Umbilical cord (tissue), 2 donors: ENCODE results near the gene CEP72. TPM values are rescaled to one million over a fixed set of nuclear protein-coding genes. Genes with fewer than 3 reads are reported as not detected.

Experiments
- DNase-seq: peaks from one replicate; pipeline ENCODE4 v3.0.0-alpha.2; 2015; ENCODE audit warnings: low spot score
- total RNA-seq: library from RNA; depleted of rRNA; stranded (reverse); fragments of >200 nt; gene quantifications from one replicate; pipeline ENCODE4 v1.2.3, GENCODE V29; 2014; ENCODE audit warnings: low replicate concordance; ENCODE audit not compliant: insufficient read depth

Gene CEP72
- total RNA-seq, 1 donor from 2014 or later: 0.72 TPM

GRCh38 chr5:654071-654778 lies 42.1 kb downstream of the CEP72 start:
- DNase-seq: no peak

DNA sequence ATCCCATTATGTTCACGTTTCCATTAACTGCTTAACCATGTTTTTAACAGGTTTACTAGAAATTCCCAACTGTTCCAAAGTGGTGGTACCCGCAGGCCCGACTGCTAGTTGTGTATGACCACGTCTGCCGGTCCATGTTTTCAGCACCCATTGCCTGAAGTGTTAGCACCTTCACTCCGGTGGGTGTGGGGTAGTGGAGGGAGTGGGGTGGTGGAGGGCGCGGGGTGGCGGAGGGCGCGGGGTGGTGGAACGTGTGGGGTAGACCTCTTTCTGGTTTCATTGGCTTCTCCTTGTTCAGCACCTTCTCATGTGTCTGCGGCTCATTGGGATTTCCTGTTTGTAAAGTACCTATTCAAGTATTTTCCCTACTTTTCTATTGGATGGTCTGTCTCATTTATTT lies 43.3 kb downstream of the CEP72 start:
- DNase-seq: no peak

GRCh38 chr5:657570-657969 lies 45.4 kb downstream of the CEP72 start:
- DNase-seq: no peak

DNA sequence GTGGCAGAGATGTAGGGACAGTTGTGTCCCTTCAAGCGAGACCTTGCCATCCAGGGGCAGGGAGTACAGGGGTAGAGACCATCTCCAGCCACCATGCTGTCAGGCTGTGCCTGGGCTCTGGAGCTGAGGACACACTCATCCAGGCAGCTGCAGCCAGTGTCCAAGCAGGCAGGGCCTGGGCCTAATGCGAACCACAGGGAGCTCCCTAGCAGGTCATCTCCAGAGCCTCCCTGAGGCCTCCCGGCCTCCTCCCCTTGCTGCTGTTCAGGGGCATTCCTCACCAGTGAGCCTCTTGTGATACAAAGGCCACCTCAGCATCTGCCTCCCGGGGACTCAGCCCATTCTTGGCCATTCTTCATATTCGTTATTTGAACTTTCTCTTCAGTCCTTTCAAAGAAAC lies 46.0 kb downstream of the CEP72 start:
- no peak for DNase-seq

GRCh38 chr5:659496-660263 lies 47.5 kb downstream of the CEP72 start:
- DNase-seq: no peak

GRCh38 chr5:660491-661030 lies 48.4 kb downstream of the CEP72 start:
- DNase-seq: no peak

GRCh38 chr5:661891-662750 lies 50.0 kb downstream of the CEP72 start:
- no peak for DNase-seq

DNA sequence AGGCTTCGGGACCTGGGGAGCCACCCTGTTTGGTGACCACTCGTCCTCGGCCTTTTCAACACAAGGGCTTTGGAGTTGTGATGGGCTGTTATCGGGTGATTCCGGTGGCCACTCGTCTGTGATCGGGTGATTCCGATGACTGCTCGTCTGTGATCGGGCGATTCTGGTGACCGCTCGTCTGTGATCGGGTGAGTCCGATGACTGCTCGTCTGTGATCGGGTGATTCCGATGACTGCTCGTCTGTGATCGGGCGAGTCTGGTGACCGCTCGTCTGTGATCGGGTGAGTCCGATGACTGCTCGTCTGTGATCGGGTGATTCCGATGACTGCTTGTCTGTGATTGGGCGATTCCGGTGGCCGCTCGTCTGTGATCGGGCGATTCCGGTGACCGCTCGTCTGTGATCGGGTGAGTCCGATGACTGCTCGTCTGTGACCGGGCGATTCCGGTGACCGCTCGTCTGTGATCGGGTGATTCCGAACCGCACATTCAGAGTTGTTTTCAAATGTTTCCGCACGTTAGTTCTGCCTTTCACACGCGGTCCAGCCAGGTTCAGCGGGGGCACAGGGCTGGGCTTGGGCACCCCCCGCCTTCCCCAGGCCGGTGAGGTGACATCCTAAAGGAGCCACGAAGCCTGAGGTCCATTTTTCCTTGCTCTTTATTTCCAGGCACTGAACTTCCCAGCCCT lies 50.8 kb downstream of the CEP72 start:
- no peak for DNase-seq

- DNase-seq: no peak
Observed at GRCh38 chr5:663436-664342, 51.5 kb downstream of the CEP72 start.

GRCh38 chr5:664343-664993 lies 52.3 kb downstream of the CEP72 start:
- no peak for DNase-seq

DNA sequence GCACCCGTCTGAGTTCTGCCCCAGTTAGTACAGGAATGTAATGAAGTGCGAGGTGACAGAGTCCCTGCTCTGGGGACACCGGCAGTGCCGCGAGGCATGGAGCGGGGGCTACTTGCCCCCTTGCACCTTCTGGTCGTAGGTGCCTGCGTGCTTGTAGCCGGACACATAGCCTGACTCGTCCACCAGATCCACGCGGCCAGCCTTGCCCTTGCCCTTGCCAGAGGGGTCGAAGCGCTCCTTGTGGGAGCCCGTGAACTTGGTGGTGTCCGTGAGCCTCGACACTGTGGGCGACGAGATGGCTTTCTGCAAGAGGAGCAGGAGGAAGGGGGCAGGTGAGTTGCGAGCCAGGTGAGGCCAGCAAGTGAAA lies 52.8 kb downstream of the CEP72 start:
- DNase-seq: no peak

GRCh38 chr5:665541-665955 lies 53.4 kb downstream of the CEP72 start:
- DNase-seq: no peak

DNA sequence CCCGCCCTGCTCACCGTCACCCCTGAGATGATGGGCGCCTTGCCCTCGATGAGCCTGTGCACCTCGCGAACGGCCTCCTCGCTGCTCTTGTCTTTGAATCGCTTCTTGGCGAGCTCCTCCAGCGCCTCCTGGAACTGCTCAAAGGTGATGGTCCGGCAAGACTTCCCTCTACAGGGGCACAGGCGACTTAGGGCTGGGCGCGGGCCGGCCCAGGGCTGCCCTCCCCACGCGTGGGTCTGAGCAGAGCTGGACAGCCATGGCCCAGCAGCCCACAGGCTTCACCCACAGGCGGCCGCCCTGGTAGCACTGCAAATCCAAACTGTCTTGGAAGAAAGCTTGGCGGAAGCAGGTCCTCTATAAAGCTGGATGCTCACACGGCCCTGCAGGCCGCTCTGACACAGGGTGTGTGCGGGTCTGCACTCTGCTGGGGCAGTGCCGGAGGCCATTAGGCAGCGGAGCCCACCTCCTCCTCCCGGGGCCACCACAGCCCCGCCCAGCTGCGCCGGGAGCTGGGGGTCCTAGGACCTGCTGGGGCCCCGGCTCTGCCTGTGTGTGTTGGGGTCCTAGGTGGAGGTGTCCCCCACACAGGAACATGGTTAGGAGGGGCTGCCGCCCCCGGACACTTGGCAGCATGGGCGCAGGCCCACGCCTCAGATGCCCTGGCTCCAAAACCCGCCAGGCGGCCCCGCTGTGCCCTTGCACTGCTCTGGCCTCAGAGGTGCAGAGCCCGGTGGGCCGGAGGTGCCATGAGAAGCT lies 54.0 kb downstream of the CEP72 start:
- DNase-seq: no peak

DNA sequence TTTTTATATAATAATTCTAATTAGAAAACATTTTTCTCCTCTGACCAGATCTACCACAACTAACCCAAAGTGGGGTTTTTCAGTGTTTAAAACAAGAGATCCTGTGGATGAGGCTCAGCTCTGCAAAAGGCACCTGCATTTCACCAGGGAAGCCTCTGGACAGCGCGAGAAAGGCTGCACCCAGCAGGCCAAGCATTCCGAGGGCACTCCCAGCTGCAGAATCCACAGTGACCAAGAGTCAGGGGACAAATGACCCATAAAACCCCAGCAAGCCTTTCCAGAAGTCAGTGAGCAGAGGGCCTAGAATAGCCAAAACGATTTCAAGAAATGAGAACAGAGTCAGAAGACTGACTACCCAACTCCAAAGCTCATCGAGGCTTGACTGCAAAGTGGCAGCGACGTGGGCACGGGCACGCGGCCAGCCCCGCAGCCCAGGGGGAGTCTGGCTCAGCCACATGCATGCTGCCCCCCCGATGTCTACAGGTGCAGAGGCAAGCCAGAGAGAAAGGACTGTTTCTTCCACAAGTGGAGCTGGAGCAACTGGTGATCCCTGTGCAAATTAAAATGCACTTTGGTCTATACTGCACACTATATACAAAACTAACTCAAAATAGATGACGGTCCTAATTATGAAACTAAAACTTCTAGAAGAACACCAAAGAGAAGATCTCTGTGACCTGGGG lies 54.8 kb downstream of the CEP72 start:
- no peak for DNase-seq

- DNase-seq: no peak
Observed at GRCh38 chr5:668283-668995, 56.3 kb downstream of the CEP72 start.

DNA sequence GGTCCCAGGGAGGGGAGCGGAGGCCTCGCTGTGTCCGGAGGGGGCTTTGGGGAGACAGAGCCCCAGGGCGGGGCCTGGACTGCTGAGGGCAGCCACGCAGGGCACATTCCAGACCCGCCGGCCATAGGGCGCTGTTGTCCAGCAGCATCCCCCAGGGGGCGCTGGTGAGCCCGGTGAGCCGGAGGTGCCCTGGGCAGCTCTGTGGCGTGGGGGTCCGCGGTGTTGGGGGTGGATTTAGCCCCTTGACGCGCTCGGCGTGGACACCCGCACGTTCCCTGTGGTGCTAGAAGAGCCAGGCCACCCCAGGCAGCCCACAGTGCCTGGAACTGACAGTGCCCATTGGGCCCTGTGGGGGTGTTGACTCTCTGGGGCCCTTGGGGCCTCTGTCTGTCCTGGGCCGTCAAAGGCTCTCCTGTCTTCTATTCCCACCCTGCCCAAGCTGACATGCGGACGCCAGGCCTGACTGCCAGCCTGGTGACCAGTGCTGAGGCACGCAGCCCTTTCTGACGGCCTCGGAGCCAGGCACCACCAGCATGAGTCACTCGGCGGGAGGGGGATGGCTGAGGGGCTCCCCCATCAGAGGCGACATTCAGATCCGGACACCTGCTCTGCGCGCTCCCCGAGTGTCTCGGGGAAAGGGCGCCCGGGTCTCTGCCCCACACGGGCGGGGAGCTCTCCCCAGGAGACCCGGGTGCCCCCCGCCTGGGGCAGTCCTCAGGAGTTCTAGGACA lies 57.1 kb downstream of the CEP72 start:
- DNase-seq: no peak

- DNase-seq: no peak
Observed at GRCh38 chr5:669842-670395, 57.8 kb downstream of the CEP72 start.
